Activated CD4-positive, alpha-beta memory T cell treated with anti-CD3 and anti-CD28 coated beads, Interleukin-2, amount 10 ng/mL, durations not matched to agents 7 days and 5 days (primary cell): Measurements from ENCODE around the gene DGLUCY. TPM values are rescaled to one million over a fixed set of nuclear protein-coding genes. Genes with fewer than 3 reads are reported as not detected.
"Not testable (repeated sequence)": the region's sequence is repeated elsewhere in the genome, so short reads cannot be mapped to it uniquely, and the experiment has no call there.

Experiments
- CTCF ChIA-PET: fragments of 350-600 bp; sonication (Branson Sonifier 250); formaldehyde crosslinking; loops from one replicate; lab custom pipeline; 2021; ENCODE audit warnings: antibody characterized with exemption, inconsistent platforms; lab: Charles Lee
- POLR2A ChIA-PET: fragments of 350-600 bp; sonication (Branson Sonifier 250); formaldehyde crosslinking; loops from one replicate; lab custom pipeline; 2021; ENCODE audit warnings: antibody characterized with exemption; lab: Charles Lee
- DNase-seq: peaks from one replicate; pipeline ENCODE4 v3.0.0-alpha.2; 2020
- H3K27ac Mint-ChIP-seq: one replicate; pipeline ENCODE4 v1.8.0; 2021; ENCODE audit warnings: mild to moderate bottlenecking, mixed read lengths
- H3K27me3 Mint-ChIP-seq: one replicate; pipeline ENCODE4 v1.8.0; 2021; ENCODE audit warnings: mixed read lengths
- H3K36me3 Mint-ChIP-seq: one replicate; pipeline ENCODE4 v1.8.0; 2021; ENCODE audit warnings: low read depth, mixed read lengths
- H3K4me1 Mint-ChIP-seq: one replicate; pipeline ENCODE4 v1.8.0; 2021; ENCODE audit warnings: mixed read lengths
- H3K4me3 Mint-ChIP-seq: one replicate; pipeline ENCODE4 v1.8.0; 2021; ENCODE audit warnings: mild to moderate bottlenecking, mixed read lengths
- H3K9me3 Mint-ChIP-seq: one replicate; pipeline ENCODE4 v1.8.0; 2021; ENCODE audit warnings: mixed read lengths
- total RNA-seq, 2 experiments: library from RNA; stranded (reverse); gene quantifications; one replicate each; pipeline ENCODE4 v1.2.3, GENCODE V29; 2021

DGLUCY gene
- total RNA-seq, 2 experiments from 2014 or later = 112 to 115 TPM

DNA sequence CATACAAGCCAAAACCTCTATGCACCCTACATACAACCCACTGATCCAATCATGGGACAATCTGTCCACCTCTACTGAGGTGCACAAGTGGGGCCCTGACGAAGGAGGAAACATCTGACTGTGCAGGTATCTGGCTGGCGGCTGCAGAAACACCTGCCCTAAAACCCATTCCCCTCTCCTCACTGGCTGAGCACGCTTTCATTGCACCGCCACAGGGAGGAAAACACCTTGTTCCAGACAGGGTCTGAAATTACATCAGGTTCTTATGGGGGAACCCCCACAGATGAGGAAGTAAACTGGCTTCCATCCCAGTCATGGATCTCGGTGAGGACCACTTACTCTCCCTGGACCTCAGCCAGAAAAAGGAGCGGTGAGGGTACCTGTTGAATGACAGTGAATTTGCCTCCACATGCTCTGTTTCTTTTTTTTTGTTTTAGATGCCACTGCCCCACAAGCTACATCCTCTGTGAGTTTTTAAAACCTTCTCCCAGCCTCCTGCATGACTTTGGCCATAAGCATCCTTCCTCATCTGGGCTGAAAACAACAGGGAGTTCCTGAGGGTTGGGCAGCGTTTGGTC lies 23.8 kb upstream of the DGLUCY start:
- Mint-ChIP-seq H3K4me1 (peaks cover 9% of the 10 kb centered on the region), H3K4me3 (no peak overlapping the region), H3K9me3 (no peaks in the 10 kb centered on the region), H3K36me3 (peaks cover 7% of the 10 kb centered on the region), H3K27ac (no peak overlapping the region), H3K27me3 (no peaks in the 10 kb centered on the region)
- ChIA-PET POLR2A (interaction anchor here (1.2 to 1.9 kb wide), 2 partner anchors 9 to 24 kb away, joined by 3 to 12 read pairs; partner anchors contain the start of gene DGLUCY), CTCF (no interaction called here)
- DNase-seq = no peak

DNA sequence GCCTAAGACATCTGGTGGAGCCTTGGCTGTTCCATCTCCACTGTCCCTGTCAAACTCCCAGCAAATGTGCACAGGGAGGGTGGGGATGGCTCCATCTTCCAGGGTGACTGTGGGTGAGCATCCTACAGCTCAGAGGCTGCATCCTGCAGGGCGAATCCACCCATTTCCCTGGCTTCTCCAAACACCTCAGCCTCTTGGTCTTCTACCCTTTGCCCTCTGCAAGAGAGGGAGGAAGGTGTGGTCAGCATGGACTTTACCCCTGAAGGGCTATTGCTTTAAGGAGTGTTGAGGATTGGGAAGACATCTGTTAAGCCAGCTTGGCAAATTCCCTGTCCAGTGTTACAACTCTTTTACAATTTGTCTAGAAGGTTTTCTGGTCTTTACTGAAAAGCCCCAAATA lies 23.1 kb upstream of the DGLUCY start:
- H3K36me3 Mint-ChIP-seq = peaks cover 6% of the 10 kb centered on the region
- no peak overlapping the region for H3K4me3 Mint-ChIP-seq
- no peak for DNase-seq
- ChIA-PET CTCF (no interaction called here), POLR2A (interaction anchor here (1.2 to 1.9 kb wide), 2 partner anchors 10 to 23 kb away, joined by 3 to 12 read pairs; partner anchors contain the start of gene DGLUCY)
- H3K9me3 Mint-ChIP-seq = peaks cover 1% of the 10 kb centered on the region
- no peaks in the 10 kb centered on the region for H3K27me3 Mint-ChIP-seq
- H3K27ac Mint-ChIP-seq = no peak overlapping the region
- peaks cover 9% of the 10 kb centered on the region for H3K4me1 Mint-ChIP-seq

DNA sequence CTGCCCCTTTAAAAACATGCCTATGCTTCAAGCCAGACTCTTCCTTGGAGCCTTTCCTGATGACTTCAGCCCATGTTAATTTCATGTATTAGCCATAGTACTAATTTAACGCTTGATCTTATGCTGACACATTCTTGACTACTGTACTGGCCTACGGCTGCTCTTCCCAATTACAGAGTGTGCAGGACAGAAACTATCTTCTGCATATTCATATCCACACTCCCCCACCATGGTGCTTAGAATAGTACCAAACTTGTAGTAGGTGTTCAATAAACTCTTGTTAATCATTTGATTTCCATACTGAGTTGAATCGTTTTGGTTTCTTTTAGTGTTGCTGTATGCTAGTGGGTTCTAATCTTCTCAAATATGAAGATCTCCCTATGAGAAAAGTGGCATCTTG lies 21.8 kb upstream of the DGLUCY start:
- peaks cover 8% of the 10 kb centered on the region for H3K4me1 Mint-ChIP-seq
- ChIA-PET POLR2A (no interaction called here), CTCF (no interaction called here)
- H3K4me3 Mint-ChIP-seq = no peak overlapping the region
- H3K27ac Mint-ChIP-seq = no peak overlapping the region
- no peak for DNase-seq
- H3K36me3 Mint-ChIP-seq = peaks cover 8% of the 10 kb centered on the region
- peaks cover 2% of the 10 kb centered on the region for H3K9me3 Mint-ChIP-seq
- no peaks in the 10 kb centered on the region for H3K27me3 Mint-ChIP-seq

DNA sequence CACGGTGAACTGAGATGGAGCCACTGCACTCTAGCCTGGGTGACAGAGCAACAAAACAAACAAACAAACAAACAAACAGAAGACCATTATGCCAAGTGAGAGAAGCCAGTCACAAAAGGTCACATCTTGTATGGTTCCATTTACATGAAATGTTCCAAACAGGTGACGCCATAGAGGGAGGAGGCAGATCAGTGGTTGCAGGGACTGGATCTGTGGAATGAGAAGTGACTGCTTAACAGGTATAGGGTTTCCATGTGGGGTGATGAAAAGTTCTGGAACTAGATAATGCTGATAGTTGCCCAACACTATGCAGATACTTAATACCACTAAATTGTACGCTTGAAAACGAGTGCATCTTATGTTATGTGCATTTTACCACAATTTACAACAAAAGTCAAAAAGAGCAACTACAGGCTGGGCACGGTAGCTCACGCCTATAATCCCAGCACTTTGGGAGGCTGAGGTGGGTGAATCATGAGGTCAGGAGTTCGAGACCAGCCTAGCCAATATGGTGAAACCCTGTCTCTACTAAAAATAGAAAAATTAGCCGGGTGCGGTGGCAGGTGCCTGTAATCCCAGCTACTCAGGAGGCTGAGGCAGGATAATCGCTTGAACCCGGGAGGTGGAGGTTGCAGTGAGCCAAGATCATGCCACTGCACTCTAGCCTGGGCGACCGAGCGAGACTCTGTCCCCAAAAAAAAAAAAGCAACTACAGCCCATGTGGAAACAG lies 20.0 kb upstream of the DGLUCY start:
- CTCF ChIA-PET = interaction anchor here (0.7 kb wide), 1 partner anchor 213 kb away, joined by 4 read pairs; no protein-coding TSS in a partner anchor
- H3K4me3 Mint-ChIP-seq, H3K27me3 Mint-ChIP-seq, H3K27ac Mint-ChIP-seq, H3K9me3 Mint-ChIP-seq, H3K36me3 Mint-ChIP-seq, H3K4me1 Mint-ChIP-seq, DNase-seq: not testable (repeated sequence)
- POLR2A ChIA-PET = interaction anchor here (0.9 to 1.5 kb wide), 3 partner anchors 13 to 46 kb away, joined by 3 to 8 read pairs (median 3); partner anchors contain the start of gene RPS6KA5

DNA sequence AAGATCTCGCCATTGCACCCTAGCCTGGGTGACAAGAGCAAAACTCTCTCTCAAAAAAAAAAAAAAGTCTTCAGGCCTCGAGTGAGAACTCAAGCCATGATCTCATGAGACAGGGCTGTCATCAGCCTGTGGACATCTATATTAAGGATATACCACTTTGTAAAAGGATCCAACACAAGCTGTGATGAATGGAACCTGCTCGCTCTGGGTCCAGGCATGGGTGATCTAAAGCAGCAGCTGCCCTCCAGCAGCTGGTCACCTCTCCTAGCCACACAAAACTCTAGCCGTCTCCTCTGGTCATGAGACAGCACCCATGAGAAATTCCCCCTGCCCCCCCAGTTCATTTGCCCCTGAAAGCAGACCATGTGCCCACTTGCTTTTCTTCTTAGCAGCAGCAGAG lies 19.1 kb upstream of the DGLUCY start:
- ChIA-PET CTCF (interaction anchor here (0.7 to 0.8 kb wide), 2 partner anchors 93 to 213 kb away, joined by 4 read pairs; no protein-coding TSS in a partner anchor), POLR2A (interaction anchor here (1.0 to 1.5 kb wide), 2 partner anchors 12 to 35 kb away, joined by 3 to 8 read pairs; partner anchors contain the start of gene RPS6KA5)

DNA sequence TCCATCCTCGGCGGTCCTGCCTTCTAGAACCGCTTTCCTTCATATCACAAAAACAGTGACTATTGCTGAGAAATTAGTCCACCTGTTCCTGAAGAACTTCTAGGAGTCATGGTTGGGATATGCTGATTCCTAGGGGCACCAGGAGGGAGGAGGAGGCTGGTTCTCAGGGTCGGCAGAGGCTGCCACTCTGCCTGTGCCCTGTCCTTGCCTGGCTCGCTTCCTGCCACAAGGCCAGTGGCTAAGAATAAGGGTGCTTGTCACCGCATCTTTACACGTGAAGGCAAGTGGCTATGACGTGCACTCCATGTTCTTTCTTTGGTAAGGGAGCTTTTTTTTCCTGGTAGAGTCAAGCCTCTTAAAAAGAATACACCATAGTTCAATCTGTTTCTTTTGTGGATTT lies 18.7 kb upstream of the DGLUCY start:
- CTCF ChIA-PET = interaction anchor here (0.8 kb wide), 1 partner anchor 93 kb away, joined by 4 read pairs; no protein-coding TSS in a partner anchor
- DNase-seq = no peak
- Mint-ChIP-seq H3K4me1 (peaks cover 16% of the 10 kb centered on the region), H3K36me3 (peaks cover 3% of the 10 kb centered on the region), H3K27me3 (no peaks in the 10 kb centered on the region), H3K9me3 (peaks cover 2% of the 10 kb centered on the region), H3K4me3 (no peak overlapping the region), H3K27ac (no peak overlapping the region)
- POLR2A ChIA-PET = interaction anchor here (1.0 to 1.5 kb wide), 2 partner anchors 11 to 35 kb away, joined by 3 to 8 read pairs; partner anchors contain the start of gene RPS6KA5

More for the DNA sequence above, 19.1 kb upstream of the DGLUCY start:
- DNase-seq = no peak
- H3K9me3 Mint-ChIP-seq = peaks cover 2% of the 10 kb centered on the region
- H3K27me3 Mint-ChIP-seq = no peaks in the 10 kb centered on the region
- peaks cover 12% of the 10 kb centered on the region for H3K4me1 Mint-ChIP-seq
- no peak overlapping the region for H3K27ac Mint-ChIP-seq
- peaks cover 3% of the 10 kb centered on the region for H3K36me3 Mint-ChIP-seq
- H3K4me3 Mint-ChIP-seq = no peak overlapping the region

DNA sequence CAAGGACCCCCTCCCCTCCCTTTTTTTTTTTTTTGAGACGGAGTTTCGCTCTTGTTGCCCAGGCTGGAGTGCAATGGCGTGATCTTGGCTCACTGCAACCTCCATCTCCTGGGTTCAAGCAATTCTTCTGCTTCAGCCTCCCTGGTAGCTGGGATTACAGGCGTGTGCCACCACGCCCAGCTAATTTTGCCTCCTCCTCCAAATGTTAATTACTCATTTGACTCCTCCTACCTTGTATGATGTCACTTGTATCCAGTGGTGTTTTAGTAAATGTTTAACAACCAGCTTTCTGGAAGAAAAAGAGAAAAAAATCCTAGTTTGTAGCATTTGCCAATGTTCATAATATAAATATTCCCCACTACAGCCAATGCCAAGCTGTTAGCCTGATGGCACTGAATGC lies 16.2 kb upstream of the DGLUCY start:
- POLR2A ChIA-PET = interaction anchor here (0.9 to 5.3 kb wide), 6 partner anchors 9 to 38 kb away, joined by 3 to 46 read pairs (median 6); partner anchors contain the start of genes DGLUCY and RPS6KA5
- not testable (repeated sequence) for H3K27me3 Mint-ChIP-seq, H3K9me3 Mint-ChIP-seq, H3K4me3 Mint-ChIP-seq, H3K27ac Mint-ChIP-seq, DNase-seq, H3K36me3 Mint-ChIP-seq
- CTCF ChIA-PET = interaction anchor here (0.9 to 1.8 kb wide), 6 partner anchors 10 to 195 kb away, joined by 3 to 4 read pairs (median 3); no protein-coding TSS in a partner anchor
- H3K4me1 Mint-ChIP-seq = peaks cover 27% of the 10 kb centered on the region

DNA sequence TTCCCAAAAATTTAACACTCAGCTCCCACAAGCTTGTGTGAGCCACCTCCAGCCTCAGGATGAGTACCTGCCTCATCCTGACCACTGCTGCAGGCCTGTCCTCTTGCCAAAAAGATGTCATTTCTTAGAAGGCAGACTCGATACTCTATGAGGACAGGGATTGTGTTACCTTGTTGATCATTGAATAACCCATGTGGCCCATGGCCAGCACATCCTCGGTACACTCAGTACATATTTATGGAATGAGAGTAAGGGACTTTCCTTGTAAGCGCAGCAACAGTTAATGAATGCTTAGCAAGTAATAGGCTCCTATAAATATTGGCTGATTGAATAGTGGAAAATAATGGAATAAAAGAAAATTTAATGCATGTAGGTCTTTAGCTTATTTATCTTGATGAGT lies 15.3 kb upstream of the DGLUCY start:
- ChIA-PET CTCF (interaction anchor here (1.3 to 2.0 kb wide), 5 partner anchors 9 to 196 kb away, joined by 3 to 6 read pairs (median 4); partner anchors contain the start of gene DGLUCY), POLR2A (interaction anchor here (0.9 to 5.3 kb wide), 6 partner anchors 9 to 38 kb away, joined by 3 to 46 read pairs (median 6); partner anchors contain the start of genes DGLUCY and RPS6KA5)
- H3K27ac Mint-ChIP-seq = no peak overlapping the region
- H3K9me3 Mint-ChIP-seq = peaks cover 2% of the 10 kb centered on the region
- H3K4me1 Mint-ChIP-seq = peaks cover 30% of the 10 kb centered on the region
- H3K36me3 Mint-ChIP-seq = peaks cover 8% of the 10 kb centered on the region
- no peak for DNase-seq
- H3K4me3 Mint-ChIP-seq = no peak overlapping the region
- no peaks in the 10 kb centered on the region for H3K27me3 Mint-ChIP-seq

DNA sequence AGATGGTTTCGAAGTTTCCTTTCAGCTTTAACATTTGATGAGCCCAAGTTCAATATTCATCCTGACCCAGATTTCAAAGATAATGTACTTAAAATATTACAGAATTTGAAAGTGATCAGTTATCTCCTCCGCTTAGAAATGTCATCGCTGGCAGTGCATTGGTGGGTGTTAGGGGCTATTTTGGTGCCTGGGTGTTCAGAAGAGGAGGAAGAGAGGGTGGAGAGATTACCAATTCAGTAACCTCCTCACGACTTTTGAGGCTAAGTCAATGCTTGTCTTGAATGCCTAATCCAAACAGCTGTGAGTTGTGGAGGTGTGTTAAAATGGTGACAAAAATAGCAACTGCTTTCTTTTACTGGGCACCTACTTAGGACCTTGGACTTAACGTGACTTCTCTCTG lies 13.8 kb upstream of the DGLUCY start:
- Mint-ChIP-seq H3K9me3 (peaks cover 2% of the 10 kb centered on the region), H3K27ac (peak overlapping the region; percentile 58), H3K36me3 (peaks cover 8% of the 10 kb centered on the region), H3K4me1 (peaks cover 31% of the 10 kb centered on the region), H3K27me3 (no peaks in the 10 kb centered on the region), H3K4me3 (no peak overlapping the region)
- POLR2A ChIA-PET = interaction anchor here (0.6 to 5.3 kb wide), 5 partner anchors 7 to 39 kb away, joined by 3 to 46 read pairs (median 6); partner anchors contain the start of genes DGLUCY and RPS6KA5
- CTCF ChIA-PET = interaction anchor here (1.8 to 2.0 kb wide), 2 partner anchors 7 to 14 kb away, joined by 5 to 6 read pairs; partner anchors contain the start of gene DGLUCY
- no peak for DNase-seq

DNA sequence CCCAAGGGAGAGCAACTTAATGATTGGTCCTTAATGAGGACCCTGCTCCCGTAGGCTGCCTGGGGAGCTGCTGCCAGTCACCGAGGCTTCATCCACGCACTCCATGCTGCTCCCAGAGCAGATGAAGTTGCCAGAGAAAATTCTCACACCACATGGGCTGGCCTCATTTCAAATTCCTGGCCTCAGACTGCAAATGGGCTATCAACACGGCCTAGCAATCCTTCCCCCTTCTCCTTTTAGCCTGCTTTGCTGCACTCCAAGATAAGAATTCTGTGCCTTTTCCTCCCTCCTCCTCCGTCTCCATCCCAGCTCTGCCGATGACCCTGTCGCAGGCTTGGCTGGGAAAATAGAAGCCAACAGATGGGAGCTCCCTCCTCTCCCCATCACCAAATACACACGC lies 10.8 kb upstream of the DGLUCY start:
- peaks cover 38% of the 10 kb centered on the region for H3K4me1 Mint-ChIP-seq
- peaks cover 12% of the 10 kb centered on the region for H3K36me3 Mint-ChIP-seq
- H3K9me3 Mint-ChIP-seq = no peaks in the 10 kb centered on the region

DNA sequence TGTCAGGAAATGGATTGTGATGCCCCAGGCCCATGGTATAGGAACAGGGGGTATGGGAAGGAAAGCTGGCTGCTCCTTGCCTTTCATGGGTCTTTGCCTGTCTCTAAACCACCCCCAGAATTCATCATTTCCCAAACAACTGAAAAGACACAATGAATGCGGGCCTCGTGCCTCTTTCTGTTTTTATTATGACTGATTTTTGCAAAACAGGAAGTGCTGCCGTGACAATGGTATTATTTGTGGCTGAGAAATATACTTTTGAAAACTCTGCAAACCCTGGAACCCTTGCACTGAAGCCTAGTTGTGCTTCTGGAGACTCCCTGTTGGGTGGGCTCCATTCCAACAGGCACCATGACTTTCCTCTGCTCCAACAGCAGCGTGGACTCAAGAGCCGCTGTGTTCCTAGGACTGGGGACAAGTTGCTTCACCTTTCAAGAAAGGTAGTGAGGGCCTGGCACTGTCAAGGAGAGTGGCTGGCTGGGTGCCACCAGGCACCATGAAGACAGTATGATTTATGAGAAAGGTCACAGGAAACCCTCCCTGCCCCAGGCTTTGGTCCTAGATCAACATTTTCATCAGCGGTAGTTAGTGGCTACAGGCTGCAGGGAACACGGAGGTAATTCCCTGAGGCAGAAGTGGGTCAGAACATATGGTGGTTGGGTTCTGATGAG lies 4.8 kb upstream of the DGLUCY start:
- H3K9me3 Mint-ChIP-seq = no peaks in the 10 kb centered on the region
- ChIA-PET CTCF (interaction anchor here (2.0 kb wide), 1 partner anchor 48 kb away, joined by 6 read pairs; no protein-coding TSS in a partner anchor), POLR2A (interaction anchor here (0.6 to 0.8 kb wide), 2 partner anchors 13 to 26 kb away, joined by 3 to 4 read pairs; no protein-coding TSS in a partner anchor)

More for the DNA sequence above, 10.8 kb upstream of the DGLUCY start:
- ChIA-PET CTCF (no interaction called here), POLR2A (interaction anchor here (0.7 kb wide), 1 partner anchor 192 kb away, joined by 3 read pairs; no protein-coding TSS in a partner anchor)
- H3K27ac Mint-ChIP-seq = no peak overlapping the region
- DNase-seq = no peak
- H3K4me3 Mint-ChIP-seq = no peak overlapping the region
- H3K27me3 Mint-ChIP-seq = no peaks in the 10 kb centered on the region

DNA sequence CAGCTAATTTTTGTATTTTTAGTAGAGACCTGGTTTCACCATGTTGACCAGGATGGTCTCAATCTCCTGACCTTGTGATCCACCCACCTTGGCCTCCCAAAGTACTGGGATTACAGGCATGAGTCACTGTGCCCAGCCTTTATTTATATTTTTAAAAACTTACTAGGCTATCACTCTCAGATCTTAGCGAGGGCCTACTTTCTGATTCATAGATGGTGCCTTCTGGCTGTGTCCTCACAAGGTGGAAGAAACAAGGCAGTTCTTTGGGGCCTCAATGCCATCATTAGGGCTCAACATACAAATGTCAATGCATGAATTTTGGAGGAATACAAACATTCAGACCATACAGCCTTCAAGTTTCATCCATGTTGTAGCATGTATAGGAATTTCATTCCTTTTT lies 2.4 kb upstream of the DGLUCY start:
- H3K27me3 Mint-ChIP-seq = no peaks in the 10 kb centered on the region
- POLR2A ChIA-PET = interaction anchor here (8.6 kb wide), 1 partner anchor 49 kb away, joined by 488 read pairs; the partner anchor contains the start of gene RPS6KA5

More for the DNA sequence above, 4.8 kb upstream of the DGLUCY start:
- Mint-ChIP-seq H3K4me3 (peak overlapping the region; percentile 36), H3K27ac (peak overlapping the region; percentile 93), H3K4me1 (peaks cover 57% of the 10 kb centered on the region), H3K27me3 (no peaks in the 10 kb centered on the region), H3K36me3 (peaks cover 22% of the 10 kb centered on the region)
- peak; percentile 51 for DNase-seq

More for the DNA sequence above, 2.4 kb upstream of the DGLUCY start:
- no peak for DNase-seq
- Mint-ChIP-seq H3K27ac (peak overlapping the region; percentile 26), H3K36me3 (peaks cover 42% of the 10 kb centered on the region), H3K4me1 (peaks cover 61% of the 10 kb centered on the region), H3K9me3 (no peaks in the 10 kb centered on the region), H3K4me3 (no peak overlapping the region)
- CTCF ChIA-PET = no interaction called here
